ENCODE measurements around the gene TRABD2B. TPM values are rescaled to one million over a fixed set of nuclear protein-coding genes. Genes with fewer than 3 reads are reported as not detected.

Gene TRABD2B
- total and polyA plus RNA-seq, 4 donors, result 0.28 to 2.6 (median 1.3) TPM

DNA sequence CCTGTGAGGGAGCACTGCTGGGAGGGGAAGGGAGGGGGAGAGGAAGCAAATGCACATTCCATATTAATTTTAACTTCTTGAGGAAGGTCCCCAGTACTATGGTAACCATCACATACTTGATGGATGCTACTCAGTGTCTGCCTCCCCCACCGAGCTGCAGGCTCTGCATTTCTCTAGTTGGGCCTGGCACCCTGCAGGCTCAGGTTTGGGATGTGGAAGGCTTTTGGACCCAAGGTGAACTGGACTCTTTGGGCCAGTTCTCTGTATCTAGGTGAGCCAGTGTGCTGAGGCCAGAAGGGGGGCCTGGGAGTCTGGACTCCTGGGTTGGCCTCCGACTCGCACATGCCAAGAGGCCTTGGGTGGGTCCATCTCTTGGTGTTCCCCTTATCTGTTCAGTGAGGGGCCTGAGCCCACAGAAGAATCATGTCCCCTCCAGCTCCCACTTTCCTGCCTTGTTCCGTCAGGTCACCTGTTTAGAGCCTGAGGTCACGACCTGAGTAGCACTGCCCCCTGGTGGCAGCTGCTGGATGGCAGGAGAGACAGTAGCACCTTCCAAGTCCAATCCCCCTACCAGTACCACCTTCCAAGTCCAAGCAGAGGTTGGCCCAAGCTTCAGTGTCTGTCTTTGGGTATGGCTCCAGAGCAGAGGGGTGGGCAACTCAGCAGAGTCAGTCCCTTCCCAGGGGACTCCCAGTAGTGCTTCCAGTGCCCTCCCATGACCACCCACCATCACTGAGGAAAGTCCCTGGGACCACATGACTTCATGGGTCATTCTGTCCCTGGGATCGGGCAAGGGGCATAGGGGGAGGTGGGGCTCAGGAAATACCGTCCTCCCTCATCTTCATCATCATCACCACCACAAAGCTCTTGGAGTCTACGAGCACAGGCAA is 241.8 kb downstream of the TRABD2B start (continued):
- TF ChIP-seq GABPA (IDR thresholded peaks at IDR 0.05 in 1 of 2, conservative IDR thresholded peaks at IDR 0.05 in 1 of 2), result no peak
- peak; percentile 60 for TF ChIP-seq NR2F2 (IDR thresholded peaks at IDR 0.05)
- peak in 1 of 2 donors; percentile 59 for TF ChIP-seq RAD21 (IDR thresholded peaks at IDR 0.05)
- TF ChIP-seq TAF1 (conservative IDR thresholded peaks at IDR 0.05), result no peak

DNA sequence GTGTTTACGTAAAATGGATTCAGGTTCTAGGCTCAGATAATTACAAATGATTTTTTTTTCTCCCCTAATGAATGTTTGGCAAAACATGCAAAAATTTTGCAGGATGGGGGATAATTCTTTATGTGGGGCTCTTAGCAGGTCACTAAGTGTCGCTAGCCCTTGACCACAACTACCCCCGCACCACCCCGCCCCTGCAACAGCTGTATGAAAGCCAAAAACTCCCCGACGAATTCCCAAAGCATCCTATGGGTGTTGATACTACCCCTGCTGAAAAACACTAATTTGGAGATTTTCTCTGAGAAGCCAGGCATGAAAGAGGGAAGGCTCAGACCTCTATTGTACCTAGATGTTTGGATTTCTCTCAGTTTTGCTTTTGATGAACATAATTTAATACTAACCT is 243.0 kb downstream of the TRABD2B start:
- Histone ChIP-seq H3K36me3 (ENCODE audit: control insufficient read depth in 4 of 4, insufficient read depth in 3 of 4, low read depth in 1 of 4, low read length in 3 of 4) (no peaks in the 10 kb centered on the region), H3K4me3 (ENCODE audit: low read depth in 1 of 3, low read length in 3 of 3) (no peak overlapping the region), H3K9ac (ENCODE audit: low read depth in 1 of 2, low read length in 2 of 2) (no peak overlapping the region), H3K27me3 (ENCODE audit: control insufficient read depth in 4 of 4, insufficient read depth in 4 of 4, low read length in 3 of 4) (no peaks in the 10 kb centered on the region), H3K4me1 (ENCODE audit: control insufficient read depth in 4 of 4, insufficient read depth in 4 of 4, low read length in 3 of 4) (no peaks in the 10 kb centered on the region), H3K9me3 (ENCODE audit: control insufficient read depth in 4 of 4, low read length in 3 of 4) (no peaks in the 10 kb centered on the region), H3K27ac (ENCODE audit: low read depth in 1 of 2, low read length in 2 of 2) (no peak overlapping the region)
- 87% methylated on average over 6 of the region's 6 CpGs for WGBS
- TF ChIP-seq CTCF (IDR thresholded peaks at IDR 0.05; ENCODE audit: low read depth, low read length, missing input control) (no peak), JUND (IDR thresholded peaks at IDR 0.05) (no peak), RAD21 (IDR thresholded peaks at IDR 0.05) (no peak), EGR1 (IDR thresholded peaks at IDR 0.05; ENCODE audit: low read depth in 2 of 2) (no peak), SP1 (IDR thresholded peaks at IDR 0.05) (no peak), FOXA1 (IDR thresholded peaks at IDR 0.05) (no peak)
- TF ChIP-seq, protein P1, sequence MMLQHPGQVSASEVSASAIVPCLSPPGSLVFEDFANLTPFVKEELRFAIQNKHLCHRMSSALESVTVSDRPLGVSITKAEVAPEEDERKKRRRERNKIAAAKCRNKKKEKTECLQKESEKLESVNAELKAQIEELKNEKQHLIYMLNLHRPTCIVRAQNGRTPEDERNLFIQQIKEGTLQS (IDR thresholded peaks at IDR 0.05), result no peak
- TF ChIP-seq, protein P2, sequence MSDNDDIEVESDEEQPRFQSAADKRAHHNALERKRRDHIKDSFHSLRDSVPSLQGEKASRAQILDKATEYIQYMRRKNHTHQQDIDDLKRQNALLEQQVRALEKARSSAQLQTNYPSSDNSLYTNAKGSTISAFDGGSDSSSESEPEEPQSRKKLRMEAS (IDR thresholded peaks at IDR 0.05), result no peak
- TF ChIP-seq, protein P3, sequence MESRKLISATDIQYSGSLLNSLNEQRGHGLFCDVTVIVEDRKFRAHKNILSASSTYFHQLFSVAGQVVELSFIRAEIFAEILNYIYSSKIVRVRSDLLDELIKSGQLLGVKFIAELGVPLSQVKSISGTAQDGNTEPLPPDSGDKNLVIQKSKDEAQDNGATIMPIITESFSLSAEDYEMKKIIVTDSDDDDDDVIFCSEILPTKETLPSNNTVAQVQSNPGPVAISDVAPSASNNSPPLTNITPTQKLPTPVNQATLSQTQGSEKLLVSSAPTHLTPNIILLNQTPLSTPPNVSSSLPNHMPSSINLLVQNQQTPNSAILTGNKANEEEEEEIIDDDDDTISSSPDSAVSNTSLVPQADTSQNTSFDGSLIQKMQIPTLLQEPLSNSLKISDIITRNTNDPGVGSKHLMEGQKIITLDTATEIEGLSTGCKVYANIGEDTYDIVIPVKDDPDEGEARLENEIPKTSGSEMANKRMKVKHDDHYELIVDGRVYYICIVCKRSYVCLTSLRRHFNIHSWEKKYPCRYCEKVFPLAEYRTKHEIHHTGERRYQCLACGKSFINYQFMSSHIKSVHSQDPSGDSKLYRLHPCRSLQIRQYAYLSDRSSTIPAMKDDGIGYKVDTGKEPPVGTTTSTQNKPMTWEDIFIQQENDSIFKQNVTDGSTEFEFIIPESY (IDR thresholded peaks at IDR 0.05), result no peak
- DNase-seq (ENCODE audit: low spot score), result no peak

DNA sequence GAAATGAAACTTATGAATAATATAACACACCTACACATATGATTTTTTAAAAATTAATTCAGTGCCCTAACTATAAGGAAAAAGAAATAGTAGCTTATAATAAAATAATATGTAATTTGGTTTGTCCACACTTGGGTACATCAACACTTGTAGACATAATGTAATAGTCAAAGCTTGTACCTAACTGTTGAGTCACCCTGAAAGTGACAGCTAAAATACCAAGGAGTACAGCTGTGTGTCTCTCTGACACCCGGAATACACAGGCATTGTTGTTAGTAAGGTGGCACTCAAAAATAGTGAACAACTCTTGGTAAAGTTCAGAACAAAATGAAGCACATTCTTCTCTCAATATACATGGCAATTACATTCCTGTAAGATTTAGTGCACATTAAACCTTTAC is 243.4 kb downstream of the TRABD2B start:
- no peak overlapping the region for H3K27ac ChIP-seq (ENCODE audit: low read depth in 1 of 2, low read length in 2 of 2)
- H3K4me1 ChIP-seq (ENCODE audit: control insufficient read depth in 4 of 4, insufficient read depth in 4 of 4, low read length in 3 of 4), result no peaks in the 10 kb centered on the region
- 81% methylated on average over 1 of the region's 1 CpG for WGBS
- H3K9ac ChIP-seq (ENCODE audit: low read depth in 1 of 2, low read length in 2 of 2), result no peak overlapping the region
- H3K36me3 ChIP-seq (ENCODE audit: control insufficient read depth in 4 of 4, insufficient read depth in 3 of 4, low read depth in 1 of 4, low read length in 3 of 4), result no peaks in the 10 kb centered on the region
- no peak for DNase-seq (ENCODE audit: low spot score)
- no peaks in the 10 kb centered on the region for H3K27me3 ChIP-seq (ENCODE audit: control insufficient read depth in 4 of 4, insufficient read depth in 4 of 4, low read length in 3 of 4)
- no peak overlapping the region for H3K4me3 ChIP-seq (ENCODE audit: low read depth in 1 of 3, low read length in 3 of 3)
- H3K9me3 ChIP-seq (ENCODE audit: control insufficient read depth in 4 of 4, low read length in 3 of 4), result no peaks in the 10 kb centered on the region
- TF ChIP-seq HNF4A (conservative IDR thresholded peaks at IDR 0.05) (no peak), REST (IDR thresholded peaks at IDR 0.05) (no peak), RXRA (IDR thresholded peaks at IDR 0.05) (no peak), FOXA1 (IDR thresholded peaks at IDR 0.05) (no peak), TAF1 (conservative IDR thresholded peaks at IDR 0.05) (no peak), SP1 (IDR thresholded peaks at IDR 0.05) (no peak), CTCF (IDR thresholded peaks at IDR 0.05; ENCODE audit: low read depth, low read length, missing input control) (no peak), JUND (IDR thresholded peaks at IDR 0.05) (no peak)
- TF ChIP-seq, protein P1 (IDR thresholded peaks at IDR 0.05), result no peak
- TF ChIP-seq, protein P2 (IDR thresholded peaks at IDR 0.05), result no peak
